ACC112 (cell line): ENCODE data around the gene PLB1.

Experiments used
- H2AFZ ChIP-seq: fragments of 200-600 bp; sonication (generic); one replicate; pipeline ENCODE4 v1.6.0; 2017; ENCODE audit warnings: antibody characterized with exemption, low read length; ENCODE audit not compliant: unreplicated experiment
- H3K27ac ChIP-seq: fragments of 200-600 bp; sonication (generic); 2 replicates; pipeline ENCODE4 v1.5.1; 2014; ENCODE audit warnings: low read depth, mild to moderate bottlenecking, antibody characterized with exemption, low read length, moderate library complexity
- H3K27me3 ChIP-seq: fragments of 200-600 bp; sonication (generic); 2 replicates; pipeline ENCODE4 v1.6.1; 2014; ENCODE audit warnings: mild to moderate bottlenecking, antibody characterized with exemption, low read length, moderate library complexity, mixed read lengths; ENCODE audit not compliant: insufficient read depth
- H3K36me3 ChIP-seq: fragments of 200-600 bp; sonication (generic); 2 replicates; pipeline ENCODE4 v1.6.1; 2016; ENCODE audit warnings: mild to moderate bottlenecking, antibody characterized with exemption, low read length, moderate library complexity, mixed read lengths; ENCODE audit not compliant: insufficient read depth
- H3K4me1 ChIP-seq: fragments of 200-600 bp; sonication (generic); one replicate; pipeline ENCODE4 v1.6.1; 2016; ENCODE audit warnings: low read length, mixed read lengths; ENCODE audit not compliant: insufficient read depth, unreplicated experiment, control insufficient read depth
- H3K4me3 ChIP-seq: fragments of 200-600 bp; sonication (generic); 2 replicates; pipeline ENCODE4 v1.5.1; 2014; ENCODE audit warnings: mild to moderate bottlenecking, low read depth, low read length
- H3K79me2 ChIP-seq: fragments of 200-600 bp; sonication (generic); one replicate; pipeline ENCODE4 v1.6.0; 2016; ENCODE audit warnings: low read length; ENCODE audit not compliant: control insufficient read depth, unreplicated experiment, insufficient read depth

The PLB1 gene

GRCh38 chr2:28648147-28648546, 152.3 kb downstream of the PLB1 start:
- H3K36me3 ChIP-seq = no peaks in the 10 kb centered on the region
- H2AFZ ChIP-seq = no peak overlapping the region
- no peaks in the 10 kb centered on the region for H3K79me2 ChIP-seq
- peaks cover 35% of the 10 kb centered on the region for H3K4me1 ChIP-seq
- H3K27me3 ChIP-seq = no peaks in the 10 kb centered on the region
- no peak overlapping the region for H3K4me3 ChIP-seq
- no peak overlapping the region for H3K27ac ChIP-seq

GRCh38 chr2:28648671-28649395, 153.0 kb downstream of the PLB1 start:
- H3K27me3 ChIP-seq = no peaks in the 10 kb centered on the region
- no peak overlapping the region for H3K4me3 ChIP-seq
- H3K79me2 ChIP-seq = no peaks in the 10 kb centered on the region
- peak overlapping the region; percentile 0 for H2AFZ ChIP-seq
- H3K4me1 ChIP-seq = peaks cover 30% of the 10 kb centered on the region
- peak overlapping the region; percentile 28; the same call in 1 of the 2 replicates for H3K27ac ChIP-seq
- no peaks in the 10 kb centered on the region for H3K36me3 ChIP-seq

GRCh38 chr2:28649481-28650265, 153.8 kb downstream of the PLB1 start:
- H3K27me3 ChIP-seq = no peaks in the 10 kb centered on the region
- H3K4me3 ChIP-seq = no peak overlapping the region; the same call in 1 of the 2 replicates
- H3K4me1 ChIP-seq = peaks cover 30% of the 10 kb centered on the region
- H2AFZ ChIP-seq = peak overlapping the region; percentile 0
- no peaks in the 10 kb centered on the region for H3K36me3 ChIP-seq
- peak overlapping the region; percentile 28 for H3K27ac ChIP-seq
- H3K79me2 ChIP-seq = no peaks in the 10 kb centered on the region

DNA sequence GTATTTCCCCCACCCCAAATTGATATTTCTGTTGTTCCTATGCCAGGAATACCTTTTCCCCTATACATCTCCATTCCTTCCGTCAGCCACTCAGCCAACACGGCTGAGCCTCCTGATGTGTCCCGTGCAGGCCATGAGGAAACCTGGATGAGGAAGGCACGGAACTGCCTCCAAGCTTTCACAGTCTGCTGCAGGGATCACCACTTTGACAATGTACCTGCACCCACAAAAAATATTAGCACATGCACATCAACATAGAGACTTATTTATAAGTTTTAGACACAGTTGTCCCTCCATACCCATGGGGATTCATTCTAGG, 154.4 kb downstream of the PLB1 start:
- Histone ChIP-seq H3K4me3 (no peak overlapping the region), H3K27ac (no peak overlapping the region), H3K79me2 (no peaks in the 10 kb centered on the region), H3K36me3 (no peaks in the 10 kb centered on the region), H2AFZ (no peak overlapping the region), H3K4me1 (peaks cover 36% of the 10 kb centered on the region), H3K27me3 (no peaks in the 10 kb centered on the region)

- H3K79me2 ChIP-seq = no peaks in the 10 kb centered on the region
- no peak overlapping the region for H2AFZ ChIP-seq
- H3K27ac ChIP-seq = no peak overlapping the region
- H3K36me3 ChIP-seq = no peaks in the 10 kb centered on the region
- H3K27me3 ChIP-seq = no peaks in the 10 kb centered on the region
- H3K4me3 ChIP-seq = no peak overlapping the region
- peaks cover 37% of the 10 kb centered on the region for H3K4me1 ChIP-seq
Observed at GRCh38 chr2:28652217-28652616, 156.4 kb downstream of the PLB1 start.

- H3K36me3 ChIP-seq = no peaks in the 10 kb centered on the region
- H3K27ac ChIP-seq = no peak overlapping the region
- H3K79me2 ChIP-seq = no peaks in the 10 kb centered on the region
- H3K4me1 ChIP-seq = peaks cover 41% of the 10 kb centered on the region
- H3K4me3 ChIP-seq = no peak overlapping the region
- H3K27me3 ChIP-seq = no peaks in the 10 kb centered on the region
- no peak overlapping the region for H2AFZ ChIP-seq
Observed at GRCh38 chr2:28653892-28654662, 158.2 kb downstream of the PLB1 start.

DNA sequence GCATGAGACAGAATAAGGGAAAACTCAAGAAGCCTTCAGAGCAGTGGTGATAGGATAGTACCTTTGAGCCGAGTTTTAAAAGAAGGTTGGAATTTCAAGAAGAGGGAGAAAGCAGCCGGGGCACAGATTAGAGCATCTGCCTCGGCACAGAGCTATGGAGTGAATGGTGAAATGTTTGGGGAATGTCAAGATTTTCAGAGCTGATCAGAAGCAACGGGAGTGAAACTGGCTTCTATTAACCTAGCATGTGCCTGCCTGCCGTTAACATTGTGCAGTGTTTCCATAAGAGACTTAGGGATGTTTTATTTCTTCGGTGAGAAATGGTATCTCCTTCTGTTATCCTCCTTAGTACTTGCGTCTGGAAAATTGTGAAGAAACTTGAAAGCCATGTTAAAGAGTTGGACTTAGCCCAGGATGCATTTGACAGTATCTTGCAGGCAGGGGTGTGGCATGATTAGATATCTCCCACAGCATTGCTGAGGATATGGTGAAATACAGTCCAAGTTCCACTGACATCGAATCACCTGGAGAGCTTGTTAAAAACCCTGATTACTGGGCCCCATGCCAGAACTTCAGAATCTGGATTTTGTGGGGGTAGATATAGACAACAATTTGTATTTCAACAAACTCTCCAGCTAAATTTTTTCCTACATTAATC, 158.9 kb downstream of the PLB1 start:
- Histone ChIP-seq H3K79me2 (no peaks in the 10 kb centered on the region), H3K27ac (no peak overlapping the region), H3K27me3 (no peaks in the 10 kb centered on the region), H3K36me3 (no peaks in the 10 kb centered on the region), H2AFZ (no peak overlapping the region), H3K4me3 (no peak overlapping the region), H3K4me1 (peaks cover 34% of the 10 kb centered on the region)

GRCh38 chr2:28656937-28657615, 161.2 kb downstream of the PLB1 start:
- no peaks in the 10 kb centered on the region for H3K27me3 ChIP-seq
- H3K79me2 ChIP-seq = no peaks in the 10 kb centered on the region
- H3K4me1 ChIP-seq = peaks cover 41% of the 10 kb centered on the region
- no peak overlapping the region for H3K27ac ChIP-seq
- no peaks in the 10 kb centered on the region for H3K36me3 ChIP-seq
- H2AFZ ChIP-seq = no peak overlapping the region
- H3K4me3 ChIP-seq = no peak overlapping the region

- no peaks in the 10 kb centered on the region for H3K27me3 ChIP-seq
- H3K36me3 ChIP-seq = no peaks in the 10 kb centered on the region
- H2AFZ ChIP-seq = no peak overlapping the region
- H3K4me3 ChIP-seq = no peak overlapping the region
- H3K4me1 ChIP-seq = peaks cover 47% of the 10 kb centered on the region
- no peak overlapping the region for H3K27ac ChIP-seq
- H3K79me2 ChIP-seq = no peaks in the 10 kb centered on the region
Observed at GRCh38 chr2:28658369-28658768, 162.5 kb downstream of the PLB1 start.

DNA sequence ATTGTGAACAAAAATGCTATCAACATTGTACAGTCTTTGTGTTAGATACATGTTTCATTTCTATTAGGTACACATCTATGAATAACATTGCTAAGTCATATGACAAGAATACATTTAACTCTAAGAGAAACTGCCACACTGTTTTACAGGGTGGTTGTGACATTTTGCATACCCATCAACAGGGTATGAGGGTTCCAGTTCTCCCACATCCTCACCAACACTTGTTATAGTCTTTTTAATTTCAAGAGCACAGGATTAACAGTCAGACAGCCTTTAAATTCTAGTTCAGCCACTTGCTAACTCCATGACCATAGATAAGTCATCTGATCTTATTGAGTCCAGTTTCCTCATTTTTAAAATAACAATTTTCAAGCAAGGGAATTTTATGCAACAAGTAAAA, 163.3 kb downstream of the PLB1 start:
- H3K36me3 ChIP-seq = no peaks in the 10 kb centered on the region
- H3K4me3 ChIP-seq = no peak overlapping the region
- H2AFZ ChIP-seq = no peak overlapping the region
- H3K27ac ChIP-seq = no peak overlapping the region
- no peaks in the 10 kb centered on the region for H3K79me2 ChIP-seq
- H3K4me1 ChIP-seq = peaks cover 54% of the 10 kb centered on the region
- no peaks in the 10 kb centered on the region for H3K27me3 ChIP-seq
